Measurements from ENCODE around the gene FHIT. TPM values are rescaled to one million over a fixed set of nuclear protein-coding genes. Genes with fewer than 3 reads are reported as not detected.

FHIT gene
- total RNA-seq, 2 experiments from 2014 or later: 7.6 to 7.9 TPM

DNA sequence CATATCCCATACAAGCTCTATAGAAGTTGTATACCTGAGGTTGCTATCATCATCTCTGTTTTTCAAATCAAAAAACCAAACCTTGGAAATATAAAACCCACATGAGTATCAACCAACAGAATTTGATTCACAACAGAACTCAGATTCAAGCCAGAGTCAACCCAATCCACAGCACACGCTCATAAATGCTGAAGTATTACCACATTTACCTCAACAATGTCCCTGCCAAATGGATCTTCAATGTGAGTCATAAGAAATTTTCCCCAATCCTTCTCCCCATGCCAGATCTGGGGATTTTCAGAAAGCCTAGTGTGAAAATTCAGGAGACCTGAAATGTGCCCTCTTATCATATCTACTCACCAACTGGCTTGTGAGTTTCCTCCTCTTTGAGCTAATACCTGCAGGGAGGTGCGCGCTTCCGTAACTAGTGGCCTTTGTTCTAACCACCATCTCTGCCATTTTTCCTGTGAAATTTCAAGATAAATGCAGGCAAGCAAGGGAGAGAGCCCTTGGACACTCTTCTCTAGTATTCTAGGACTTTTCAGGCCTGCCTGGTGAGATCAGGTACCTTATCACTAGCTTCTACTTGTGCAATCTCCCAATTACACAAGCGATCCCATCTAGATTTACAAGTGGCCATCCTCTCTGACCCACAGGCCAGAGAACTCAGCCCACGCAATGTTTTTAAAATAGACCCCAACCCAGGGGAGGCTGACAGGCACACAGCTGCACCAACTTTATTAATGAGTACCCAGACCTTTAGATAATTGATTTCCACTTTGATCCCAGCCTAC lies 1124.5 kb downstream of the FHIT start:
- POLR2A ChIA-PET: no interaction called here
- H3K27me3 Mint-ChIP-seq: no peaks in the 10 kb centered on the region
- ATAC-seq (no peak), DNase-seq (no peak)
- H3K27ac Mint-ChIP-seq: no peak overlapping the region
- TF ChIP-seq, protein P1, sequence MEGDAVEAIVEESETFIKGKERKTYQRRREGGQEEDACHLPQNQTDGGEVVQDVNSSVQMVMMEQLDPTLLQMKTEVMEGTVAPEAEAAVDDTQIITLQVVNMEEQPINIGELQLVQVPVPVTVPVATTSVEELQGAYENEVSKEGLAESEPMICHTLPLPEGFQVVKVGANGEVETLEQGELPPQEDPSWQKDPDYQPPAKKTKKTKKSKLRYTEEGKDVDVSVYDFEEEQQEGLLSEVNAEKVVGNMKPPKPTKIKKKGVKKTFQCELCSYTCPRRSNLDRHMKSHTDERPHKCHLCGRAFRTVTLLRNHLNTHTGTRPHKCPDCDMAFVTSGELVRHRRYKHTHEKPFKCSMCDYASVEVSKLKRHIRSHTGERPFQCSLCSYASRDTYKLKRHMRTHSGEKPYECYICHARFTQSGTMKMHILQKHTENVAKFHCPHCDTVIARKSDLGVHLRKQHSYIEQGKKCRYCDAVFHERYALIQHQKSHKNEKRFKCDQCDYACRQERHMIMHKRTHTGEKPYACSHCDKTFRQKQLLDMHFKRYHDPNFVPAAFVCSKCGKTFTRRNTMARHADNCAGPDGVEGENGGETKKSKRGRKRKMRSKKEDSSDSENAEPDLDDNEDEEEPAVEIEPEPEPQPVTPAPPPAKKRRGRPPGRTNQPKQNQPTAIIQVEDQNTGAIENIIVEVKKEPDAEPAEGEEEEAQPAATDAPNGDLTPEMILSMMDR (IDR thresholded peaks at IDR 0.05): no peak
- H3K4me3 Mint-ChIP-seq: no peak overlapping the region
- intact Hi-C loops (cut with micrococcal nuclease): no loop called here
- peaks cover 6% of the 10 kb centered on the region for H3K9me3 Mint-ChIP-seq
- no peaks in the 10 kb centered on the region for H3K36me3 Mint-ChIP-seq (ENCODE audit: low read depth)
- CTCF ChIA-PET: no interaction called here
- peaks cover 3% of the 10 kb centered on the region for H3K4me1 Mint-ChIP-seq (ENCODE audit: low read depth)

DNA sequence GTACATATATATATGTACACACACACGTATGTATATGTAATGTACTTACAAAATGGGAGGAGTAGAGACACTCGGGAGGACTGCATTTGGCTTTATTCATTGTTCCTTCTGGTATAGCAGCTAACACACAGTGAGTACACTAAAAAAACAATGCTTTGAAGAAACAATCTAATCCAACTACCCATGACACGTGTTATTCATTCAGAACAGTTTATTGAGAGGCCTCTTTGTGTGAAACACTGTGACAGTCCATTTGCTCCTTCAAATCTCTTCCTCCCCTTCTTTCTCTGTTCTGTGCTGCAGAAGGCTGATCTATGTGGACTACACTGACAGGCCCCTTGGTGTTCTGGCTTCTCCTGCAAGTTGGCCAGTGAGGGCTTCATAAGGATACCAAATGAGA lies 1125.6 kb downstream of the FHIT start:
- H3K27ac Mint-ChIP-seq: no peak overlapping the region
- TF ChIP-seq, protein P1 (IDR thresholded peaks at IDR 0.05): no peak
- CTCF ChIA-PET: no interaction called here

DNA sequence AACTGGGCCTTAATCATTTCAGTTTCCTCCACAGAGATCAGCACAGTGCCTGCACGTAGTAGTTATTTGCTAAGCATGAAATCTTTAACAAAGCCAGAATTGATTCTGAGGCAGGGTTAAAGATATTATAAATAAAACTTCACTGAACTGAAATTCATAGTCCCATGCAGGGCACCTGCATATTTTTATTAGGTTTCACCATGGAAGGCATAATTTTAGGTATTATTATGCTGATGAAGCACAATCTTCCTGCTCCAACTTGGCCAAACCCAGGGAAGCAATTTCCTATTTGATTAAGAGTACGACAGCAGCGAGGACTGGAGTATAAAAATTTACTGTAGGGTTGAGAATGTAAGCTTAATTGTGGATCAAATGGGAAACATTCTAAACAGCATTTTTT lies 1131.0 kb downstream of the FHIT start:
- Mint-ChIP-seq H3K36me3 (ENCODE audit: low read depth) (no peaks in the 10 kb centered on the region), H3K4me3 (no peak overlapping the region), H3K27me3 (no peaks in the 10 kb centered on the region), H3K9me3 (no peaks in the 10 kb centered on the region), H3K4me1 (ENCODE audit: low read depth) (no peaks in the 10 kb centered on the region), H3K27ac (no peak overlapping the region)
- ChIA-PET CTCF (interaction anchor here (1.1 kb wide), 1 partner anchor 544 kb away, joined by 3 read pairs; no protein-coding TSS in a partner anchor), POLR2A (no interaction called here)
- TF ChIP-seq, protein P1 (IDR thresholded peaks at IDR 0.05): no peak
- no peak for ATAC-seq
- no peak for DNase-seq
- intact Hi-C loops (cut with micrococcal nuclease): no loop called here

More for the DNA sequence above, 1125.6 kb downstream of the FHIT start:
- Mint-ChIP-seq H3K4me1 (ENCODE audit: low read depth) (no peaks in the 10 kb centered on the region), H3K9me3 (peaks cover 6% of the 10 kb centered on the region), H3K4me3 (no peak overlapping the region), H3K27me3 (no peaks in the 10 kb centered on the region), H3K36me3 (ENCODE audit: low read depth) (no peaks in the 10 kb centered on the region)
- DNase-seq (no peak), ATAC-seq (no peak)
- intact Hi-C loops (cut with micrococcal nuclease): no loop called here
- POLR2A ChIA-PET: no interaction called here

DNA sequence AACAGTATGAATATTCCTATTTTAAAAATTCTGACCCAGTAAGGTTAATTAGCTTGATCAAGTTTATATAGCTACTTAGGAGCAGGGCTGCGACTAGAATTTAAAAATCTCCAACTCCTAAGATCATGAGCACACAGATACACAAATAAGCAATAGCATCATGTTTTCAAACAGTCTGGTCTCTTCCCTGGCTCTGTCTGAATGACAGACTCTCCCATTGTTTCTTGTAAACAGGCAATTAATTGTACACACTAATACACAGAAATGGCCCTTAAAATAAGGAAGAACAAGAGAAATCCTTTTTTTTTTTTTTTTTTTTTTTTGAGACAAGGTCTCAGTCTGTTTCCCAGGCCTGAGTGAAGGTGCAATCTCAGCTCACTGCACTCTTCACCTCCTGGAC lies 1137.1 kb downstream of the FHIT start:
- no peak for DNase-seq
- ATAC-seq: no peak
- Mint-ChIP-seq H3K36me3 (ENCODE audit: low read depth) (no peaks in the 10 kb centered on the region), H3K9me3 (no peaks in the 10 kb centered on the region), H3K4me1 (ENCODE audit: low read depth) (no peaks in the 10 kb centered on the region), H3K27me3 (no peaks in the 10 kb centered on the region), H3K4me3 (no peak overlapping the region), H3K27ac (no peak overlapping the region)
- TF ChIP-seq, protein P1 (IDR thresholded peaks at IDR 0.05): no peak
- intact Hi-C loops (cut with micrococcal nuclease): no loop called here
- POLR2A ChIA-PET: interaction anchor here (0.7 kb wide), 1 partner anchor 304 kb away, joined by 3 read pairs; no protein-coding TSS in a partner anchor
- CTCF ChIA-PET: no interaction called here

DNA sequence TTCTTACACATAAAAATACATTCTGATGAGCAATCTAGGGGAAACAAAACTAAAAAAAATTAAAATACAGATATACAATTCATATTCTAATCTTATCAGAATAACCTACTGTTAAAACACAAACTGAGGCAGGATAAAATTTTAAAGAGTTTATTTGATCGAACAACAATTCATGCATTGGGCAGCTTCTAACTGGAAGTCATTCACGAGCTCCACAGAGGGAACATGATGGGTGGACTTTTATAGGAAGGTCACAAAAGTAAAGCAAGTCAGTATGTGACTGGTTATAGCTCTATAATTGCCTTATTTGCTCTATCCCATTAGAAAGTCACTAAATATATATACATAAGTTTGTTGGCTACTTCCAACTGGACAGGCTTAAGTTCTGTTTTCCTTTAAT lies 1144.0 kb downstream of the FHIT start:
- no peak for DNase-seq
- ChIA-PET POLR2A (no interaction called here), CTCF (no interaction called here)
- Mint-ChIP-seq H3K36me3 (ENCODE audit: low read depth) (no peaks in the 10 kb centered on the region), H3K4me1 (ENCODE audit: low read depth) (peaks cover 20% of the 10 kb centered on the region), H3K27me3 (no peaks in the 10 kb centered on the region), H3K27ac (no peak overlapping the region), H3K9me3 (no peaks in the 10 kb centered on the region), H3K4me3 (no peak overlapping the region)
- no peak for ATAC-seq
- TF ChIP-seq, protein P1 (IDR thresholded peaks at IDR 0.05): no peak
- intact Hi-C loops (cut with micrococcal nuclease): no loop called here

All from activated CD8-positive, alpha-beta T cell treated with anti-CD3 and anti-CD28 coated beads for 36 hours (primary cell).